Activated T-helper 1 cell treated with anti-CD3 and anti-CD28 coated beads, Interleukin-2, amount 50 U/mL, for 16 hours (primary cell): ENCODE measurements around the gene PFKP.

Experiments used
- DNase-seq, 2 donors: peaks; one replicate each; pipeline ENCODE4 v3.0.0-alpha.2; 2020; ENCODE audit warnings: low read depth in 1 of 2, low spot score in 1 of 2

Gene PFKP

GRCh38 chr10:3068968-3069737, 1.8 kb downstream of the PFKP start:
- no peak for DNase-seq

DNA sequence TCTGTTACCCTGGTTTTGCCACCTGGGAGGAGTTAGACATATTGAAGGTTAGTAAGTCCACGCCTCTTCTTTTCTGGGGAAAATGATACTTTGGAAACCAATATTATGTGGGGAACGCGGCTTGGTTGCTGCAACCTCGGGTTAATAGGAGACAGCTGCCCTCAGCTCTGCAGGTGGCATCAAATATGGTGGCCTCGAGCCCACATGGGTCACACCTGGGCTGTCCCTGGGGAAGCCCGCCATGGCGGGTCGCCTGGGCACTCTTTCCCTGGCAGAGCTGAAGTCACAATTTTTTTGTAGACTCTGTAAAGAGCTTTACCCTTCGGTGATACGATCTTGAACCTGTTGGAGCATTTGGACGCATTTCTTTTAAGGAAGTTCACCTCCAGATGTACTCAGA, 2.5 kb downstream of the PFKP start:
- DNase-seq = no peak

DNA sequence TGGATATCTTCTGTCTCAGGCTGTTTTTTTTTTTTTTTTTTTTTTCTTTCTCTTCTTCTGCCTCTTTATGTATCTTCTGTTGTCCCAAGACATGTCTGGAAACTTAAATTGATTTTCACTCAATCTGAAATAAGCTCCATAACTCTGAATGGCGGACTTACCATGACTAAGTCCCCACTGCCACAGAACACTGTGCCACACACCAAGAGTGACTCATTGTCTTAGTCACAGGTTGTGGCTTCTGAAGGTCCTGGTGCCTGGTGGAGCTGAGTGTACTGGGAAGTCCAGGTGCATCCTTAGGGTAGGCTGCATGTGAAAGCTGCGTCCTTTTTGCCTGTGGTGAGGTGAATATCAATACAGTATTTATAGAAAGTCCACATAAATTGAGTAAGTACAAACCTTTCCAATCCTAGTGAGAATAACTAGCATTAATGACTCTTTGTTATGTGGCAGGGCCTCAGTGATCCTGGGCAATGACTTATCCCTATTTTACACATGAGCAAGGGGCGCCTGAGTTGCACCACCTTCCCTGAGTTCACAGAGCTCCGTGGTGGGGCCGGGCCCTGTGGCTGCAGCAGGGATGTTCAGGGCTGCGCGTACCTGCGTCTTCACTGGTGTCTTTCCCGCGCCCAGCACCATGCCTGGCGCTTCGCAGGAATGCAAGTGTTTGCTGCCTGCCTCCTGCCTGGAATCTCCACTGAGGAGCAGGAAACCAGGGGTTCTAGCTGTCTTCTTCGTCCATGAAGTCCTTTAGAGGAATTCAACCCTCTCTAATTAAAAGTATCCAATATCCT, 4.3 kb downstream of the PFKP start:
- DNase-seq = no peak

DNA sequence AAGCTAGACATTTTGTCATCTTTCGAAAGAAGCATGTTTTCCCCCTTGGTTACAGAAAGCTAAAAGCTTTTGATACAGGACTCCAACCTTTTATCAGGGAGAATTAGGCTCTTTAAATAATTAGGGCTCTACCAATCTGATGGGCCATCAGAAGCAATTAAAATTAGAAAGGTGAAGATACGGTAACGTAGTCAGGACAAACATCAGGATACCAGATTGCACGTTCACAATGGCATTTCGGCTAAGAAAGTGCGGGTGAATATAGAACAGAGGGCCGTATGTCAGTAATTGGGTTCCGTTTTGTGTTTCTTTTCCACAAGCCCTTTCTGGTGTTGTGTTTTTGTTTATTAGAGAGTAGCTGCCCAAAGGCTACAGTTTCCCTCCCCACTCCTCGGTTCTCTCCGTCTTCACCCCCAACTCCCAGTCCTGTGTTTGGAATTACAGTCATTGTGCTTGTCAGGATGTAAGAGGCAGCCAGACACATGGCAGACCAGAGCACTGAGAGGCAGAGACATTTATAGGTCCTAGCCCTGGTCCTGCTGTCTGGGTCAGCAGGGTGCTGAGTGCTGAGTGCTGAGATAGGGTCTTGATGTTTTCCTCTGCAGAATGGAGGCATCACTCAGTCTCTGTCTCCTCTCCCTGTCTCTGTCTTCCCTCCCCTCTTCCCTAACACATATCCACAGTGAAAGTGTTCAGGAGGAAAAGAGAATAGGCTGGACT, 5.5 kb downstream of the PFKP start:
- DNase-seq = no peak

- DNase-seq = no peak
Observed at GRCh38 chr10:3074145-3074665, 6.9 kb downstream of the PFKP start.

- no peak for DNase-seq
Observed at GRCh38 chr10:3074985-3075600, 7.7 kb downstream of the PFKP start.

GRCh38 chr10:3076138-3076537, 8.8 kb downstream of the PFKP start:
- DNase-seq = no peak

DNA sequence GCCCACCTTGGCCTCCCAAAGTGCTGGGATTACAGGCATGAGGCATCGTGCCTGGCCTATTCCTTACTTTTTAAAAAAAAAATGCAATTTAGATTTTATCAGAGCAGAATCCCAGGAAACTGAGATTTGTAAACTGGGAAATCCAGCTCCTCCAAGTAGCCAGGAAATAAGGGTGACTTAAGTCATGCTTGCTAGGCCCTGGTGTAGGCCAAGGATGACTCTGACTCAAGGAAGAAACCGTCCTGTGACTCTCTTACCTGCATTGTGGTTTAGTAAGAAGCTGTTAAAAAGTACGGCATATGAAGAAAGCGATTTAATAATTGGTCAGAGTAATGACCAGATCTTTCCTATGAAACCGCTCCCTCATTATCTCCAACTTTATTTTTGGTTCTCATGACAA, 10.2 kb downstream of the PFKP start:
- DNase-seq = no peak

DNA sequence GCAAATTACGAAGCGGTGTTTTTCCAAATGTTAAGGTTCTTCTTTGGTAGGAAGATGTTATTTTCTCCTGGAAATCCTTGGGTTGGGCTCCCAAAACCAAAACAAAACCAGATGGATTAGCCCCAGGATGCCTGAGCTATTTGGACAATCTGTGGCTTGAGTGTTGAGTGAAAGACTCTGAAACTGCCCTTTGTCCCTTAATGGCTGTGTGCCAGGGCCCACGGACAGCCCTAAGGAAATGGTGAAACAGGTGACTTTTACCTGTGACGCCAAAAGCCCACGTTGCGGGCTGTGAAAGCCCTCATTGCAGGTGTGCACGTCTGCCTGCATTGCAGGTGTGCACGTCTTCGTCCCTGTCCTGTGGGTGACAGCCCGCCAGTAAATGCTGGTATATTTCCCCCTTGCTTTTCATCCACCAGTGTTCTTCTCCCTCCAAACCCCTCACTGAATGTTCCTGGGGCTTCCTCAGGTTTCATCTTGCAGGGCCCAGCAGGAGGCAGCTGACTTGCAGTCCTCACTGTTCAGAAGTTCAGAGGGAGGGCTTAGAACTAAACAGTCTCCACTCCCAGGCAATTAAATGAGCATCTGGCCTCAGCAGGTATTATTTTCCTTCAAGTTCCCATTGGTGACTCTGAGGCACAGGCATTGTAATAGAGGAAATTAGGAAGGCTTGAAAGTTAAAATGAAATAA, 10.7 kb downstream of the PFKP start:
- DNase-seq = no peak

DNA sequence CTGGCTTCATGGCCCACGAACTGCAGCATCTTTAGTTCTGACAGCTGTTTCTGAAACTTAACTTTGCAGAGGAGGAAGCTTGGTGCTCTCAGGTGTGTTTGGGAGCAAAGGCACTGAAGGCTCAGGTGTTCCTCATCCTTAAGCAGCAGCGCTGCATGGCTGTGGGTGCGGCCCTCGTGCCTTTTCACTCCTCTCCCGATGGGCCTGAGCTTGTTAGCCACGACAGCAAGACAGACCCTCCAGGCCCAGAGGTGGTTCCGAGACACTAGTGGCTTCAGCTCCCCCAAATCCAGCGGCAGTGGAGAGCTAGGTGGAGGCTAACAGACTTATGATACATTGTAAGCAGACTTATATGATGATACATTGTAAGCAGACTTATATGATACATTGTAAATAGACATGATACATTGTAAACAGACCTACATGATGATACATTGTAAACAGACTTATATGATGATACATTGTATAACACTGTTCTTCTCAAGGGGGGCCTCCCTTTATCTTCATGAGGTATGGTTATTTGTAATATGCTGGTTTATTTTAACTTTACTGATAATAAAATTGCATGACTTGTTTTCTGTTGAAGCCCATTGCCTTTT, 14.1 kb downstream of the PFKP start:
- no peak for DNase-seq

DNA sequence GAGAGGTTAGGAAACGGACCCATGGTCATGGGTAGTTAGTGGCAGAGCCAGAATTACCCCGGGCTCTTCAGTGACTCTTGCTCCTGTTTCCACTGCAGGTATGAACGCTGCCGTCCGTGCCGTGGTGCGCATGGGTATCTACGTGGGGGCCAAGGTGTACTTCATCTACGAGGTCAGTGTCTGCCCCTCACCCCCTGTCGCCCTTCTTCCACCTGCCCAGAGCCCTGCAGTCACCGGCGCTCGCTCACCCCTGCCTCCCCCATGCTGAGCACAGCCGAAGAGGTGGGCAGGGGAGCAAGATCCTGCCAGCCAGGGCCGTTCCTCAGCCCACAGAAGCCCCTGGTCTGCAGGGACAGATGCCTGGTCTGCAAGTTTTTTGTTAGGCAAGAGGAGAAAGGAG, 14.9 kb downstream of the PFKP start:
- no peak for DNase-seq

GRCh38 chr10:3085785-3086567, 18.6 kb downstream of the PFKP start:
- DNase-seq = no peak

DNA sequence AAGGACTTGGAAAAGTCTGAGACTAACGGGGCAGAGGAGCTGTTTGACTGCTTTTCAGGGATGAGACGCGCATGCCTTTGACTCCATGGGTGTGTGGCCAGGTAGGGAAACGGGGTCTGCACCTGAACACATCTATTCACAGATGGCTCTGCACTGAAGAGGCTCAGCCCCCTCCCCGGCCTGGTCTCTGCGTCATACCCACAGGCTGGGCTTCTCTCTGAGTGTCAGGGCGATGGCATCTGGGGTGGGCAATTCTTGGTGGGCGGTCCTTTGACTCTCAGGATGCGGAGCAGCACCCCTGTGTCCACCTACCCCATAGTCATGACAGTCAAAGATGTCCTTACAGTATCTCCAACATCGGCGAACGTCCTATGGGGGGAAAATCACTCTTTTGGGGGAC, 23.0 kb downstream of the PFKP start:
- DNase-seq = no peak

GRCh38 chr10:3090914-3091787, 23.8 kb downstream of the PFKP start:
- no peak for DNase-seq

- DNase-seq = no peak
Observed at GRCh38 chr10:3091921-3092320, 24.6 kb downstream of the PFKP start.

DNA sequence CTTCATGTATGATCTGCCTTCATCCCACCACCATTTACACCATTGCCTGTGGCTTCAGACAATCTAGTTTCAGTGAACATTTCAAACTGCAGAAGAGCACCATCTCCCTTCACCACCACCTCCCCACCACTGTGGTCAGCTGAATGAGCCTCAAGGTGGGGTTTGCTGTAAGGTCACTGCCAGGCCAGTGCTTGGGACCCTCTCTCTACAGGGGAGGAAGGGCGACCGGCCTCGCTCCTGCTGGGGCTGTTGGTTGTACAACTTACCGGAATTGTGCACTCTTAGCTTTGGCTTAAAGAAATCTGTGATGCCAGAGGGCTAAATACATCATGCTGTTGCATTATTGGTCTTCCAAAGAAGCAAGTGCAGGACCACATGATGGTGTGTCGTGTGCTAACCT, 26.6 kb downstream of the PFKP start:
- no peak for DNase-seq

DNA sequence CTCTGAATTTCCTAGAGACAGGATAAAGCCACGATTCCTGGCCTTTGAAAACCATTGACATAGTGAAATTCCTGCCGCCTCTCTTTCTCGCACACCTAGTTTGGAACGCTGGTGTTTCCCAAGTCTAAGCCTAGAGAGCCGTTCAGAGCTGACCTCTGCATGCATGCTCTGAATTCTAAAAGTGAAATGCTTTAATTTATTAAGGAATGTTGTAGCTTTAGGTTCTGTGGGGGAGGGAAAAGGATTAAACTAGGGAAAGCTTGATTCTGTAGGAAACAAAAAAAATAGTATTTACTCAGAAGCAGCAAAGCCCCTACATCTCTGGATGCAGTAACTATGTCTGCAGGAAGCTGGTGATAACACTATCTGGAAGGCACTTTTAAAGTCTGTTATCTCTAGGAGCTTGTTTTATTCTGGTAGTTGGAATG, 27.3 kb downstream of the PFKP start:
- DNase-seq = no peak

- peak in 1 of 2 donors; percentile 39 for DNase-seq
Observed at GRCh38 chr10:3095373-3096139, 28.2 kb downstream of the PFKP start.
